Measurements from ENCODE around the gene IKZF1.
A peak's percentile ranks its signal among the peaks of the same experiment; 100 is the strongest.

The IKZF1 gene

GRCh38 chr7:50353894-50354595, 49.5 kb downstream of the IKZF1 start:
- FAIRE-seq, result no peak
- DNase-seq (ENCODE audit: low spot score), result no peak

GRCh38 chr7:50355817-50356178, 51.3 kb downstream of the IKZF1 start:
- FAIRE-seq (no peak), DNase-seq (ENCODE audit: low spot score) (no peak)

DNA sequence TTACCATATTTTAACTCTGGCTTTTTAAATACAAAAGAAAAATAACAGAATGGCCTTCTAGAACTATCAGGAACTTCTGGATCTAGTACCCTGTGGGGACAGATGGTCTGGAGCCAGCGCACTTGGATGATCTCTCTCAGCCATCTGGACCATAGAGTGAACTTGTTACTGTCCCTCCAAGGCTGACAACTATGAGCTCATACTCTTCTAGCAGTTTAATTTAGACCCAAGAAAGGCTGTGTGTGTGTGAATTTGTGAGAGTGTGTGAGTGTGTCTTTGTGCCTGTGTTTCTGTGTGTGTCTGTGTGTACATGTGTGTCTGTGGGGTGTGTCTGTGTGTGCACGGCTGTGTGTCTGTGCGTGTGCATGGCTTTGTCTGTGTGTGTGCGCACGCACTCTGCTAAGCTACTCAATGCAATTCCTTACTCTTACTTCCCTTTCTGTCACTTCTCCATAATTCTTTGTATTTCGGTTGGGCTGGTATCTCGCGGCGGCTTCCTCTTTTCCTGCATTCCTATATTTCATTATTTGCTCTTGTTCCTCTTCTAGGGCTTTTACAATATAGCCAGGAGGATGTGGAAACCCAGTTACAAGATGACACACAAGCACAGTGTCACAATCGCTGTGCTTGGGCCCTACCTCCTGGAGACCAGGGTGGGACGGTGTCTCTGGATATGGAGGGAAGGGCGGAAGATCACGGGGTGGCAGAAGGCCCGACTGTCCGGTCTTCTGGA, 51.9 kb downstream of the IKZF1 start:
- DNase-seq (ENCODE audit: low spot score) (no peak), FAIRE-seq (no peak)

- FAIRE-seq (no peak), DNase-seq (ENCODE audit: low spot score) (no peak)
Measured at GRCh38 chr7:50356945-50357268, 52.4 kb downstream of the IKZF1 start.

DNA sequence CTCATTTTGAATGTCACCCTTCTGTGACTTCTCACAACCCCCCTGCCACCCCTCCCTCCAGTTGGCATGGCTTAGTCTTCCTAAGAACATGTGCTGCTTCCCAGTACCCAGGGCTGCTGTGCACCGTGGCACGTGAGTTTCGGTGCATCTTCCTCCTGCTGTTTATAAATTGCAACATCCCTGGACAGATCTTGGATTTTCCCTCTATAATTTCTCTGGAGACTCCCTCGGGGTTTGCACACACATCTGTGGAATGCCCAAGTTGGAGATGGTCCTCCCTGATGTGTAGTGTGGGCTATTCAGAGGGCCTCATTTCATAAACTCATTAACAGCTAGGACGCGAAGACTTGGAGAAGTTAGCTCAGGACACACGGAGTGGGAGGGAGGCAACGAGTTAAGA, 52.9 kb downstream of the IKZF1 start:
- no peak for FAIRE-seq

GRCh38 chr7:50358041-50358705, 53.7 kb downstream of the IKZF1 start:
- FAIRE-seq, result no peak

More for the DNA sequence above, 52.9 kb downstream of the IKZF1 start:
- DNase-seq (ENCODE audit: low spot score), result no peak

GRCh38 chr7:50358779-50359178, 54.3 kb downstream of the IKZF1 start:
- FAIRE-seq (no peak), DNase-seq (ENCODE audit: low spot score) (no peak)

More at GRCh38 chr7:50358041-50358705, 53.7 kb downstream of the IKZF1 start:
- DNase-seq (ENCODE audit: low spot score), result no peak

- FAIRE-seq (peak; percentile 77), DNase-seq (ENCODE audit: low spot score) (no peak)
Measured at GRCh38 chr7:50359258-50359994, 54.9 kb downstream of the IKZF1 start.

- FAIRE-seq, result peak; percentile 17
- peak; percentile 37 for DNase-seq (ENCODE audit: low spot score)
Measured at GRCh38 chr7:50359995-50360925, 55.7 kb downstream of the IKZF1 start.

DNA sequence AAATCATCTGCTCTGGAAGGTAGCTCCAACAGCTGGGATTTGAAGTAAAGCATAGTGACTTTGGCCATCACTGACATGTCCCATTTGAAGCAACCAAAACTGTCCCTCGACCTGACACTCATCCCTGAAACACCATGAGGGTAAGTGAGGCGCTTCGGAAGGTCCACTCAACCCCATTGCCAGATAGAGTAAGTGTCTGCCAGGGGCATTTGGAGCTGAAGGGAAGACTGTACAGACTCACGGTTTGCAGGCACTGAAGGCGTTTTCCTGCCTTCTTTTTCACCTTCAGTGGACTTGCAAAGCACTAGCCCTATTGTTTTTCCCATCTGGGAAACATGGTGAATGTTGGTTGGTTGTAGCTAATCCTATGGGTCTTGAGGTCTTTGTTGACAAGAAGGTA, 57.6 kb downstream of the IKZF1 start:
- DNase-seq (ENCODE audit: low spot score) (no peak), FAIRE-seq (no peak)

DNA sequence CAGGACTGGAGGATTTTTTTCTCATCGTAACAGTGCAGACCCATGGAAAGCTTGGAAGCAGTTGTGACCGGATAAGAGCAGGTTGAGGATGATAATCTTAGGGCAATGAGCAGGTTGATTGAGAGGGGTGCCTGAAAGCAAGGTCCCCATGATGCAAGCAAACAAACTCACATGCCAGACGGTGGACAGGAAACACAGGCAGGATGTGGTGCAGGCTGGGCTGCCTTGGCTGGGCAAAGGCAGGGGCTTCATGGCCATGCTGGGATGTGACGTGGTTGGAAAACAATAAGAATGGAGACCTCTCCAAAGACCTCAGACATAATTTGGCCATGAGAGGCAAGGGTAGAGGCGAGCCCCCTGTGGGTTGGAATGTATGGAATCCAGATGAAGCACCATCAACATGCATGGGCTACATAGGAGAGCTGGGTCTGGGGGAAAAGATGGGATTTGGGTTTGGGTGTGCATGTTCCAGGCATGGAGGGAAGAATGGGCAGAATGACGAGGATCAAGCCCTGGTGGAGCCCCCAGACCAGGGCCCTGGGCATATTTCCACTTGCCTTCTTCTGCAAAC, 58.3 kb downstream of the IKZF1 start:
- no peak for FAIRE-seq
- DNase-seq (ENCODE audit: low spot score), result no peak

- DNase-seq (ENCODE audit: low spot score), result no peak
- no peak for FAIRE-seq
Measured at GRCh38 chr7:50363327-50364060, 59.0 kb downstream of the IKZF1 start.

GRCh38 chr7:50364645-50365044, 60.1 kb downstream of the IKZF1 start:
- peak; percentile 87 for FAIRE-seq
- DNase-seq (ENCODE audit: low spot score), result no peak

DNA sequence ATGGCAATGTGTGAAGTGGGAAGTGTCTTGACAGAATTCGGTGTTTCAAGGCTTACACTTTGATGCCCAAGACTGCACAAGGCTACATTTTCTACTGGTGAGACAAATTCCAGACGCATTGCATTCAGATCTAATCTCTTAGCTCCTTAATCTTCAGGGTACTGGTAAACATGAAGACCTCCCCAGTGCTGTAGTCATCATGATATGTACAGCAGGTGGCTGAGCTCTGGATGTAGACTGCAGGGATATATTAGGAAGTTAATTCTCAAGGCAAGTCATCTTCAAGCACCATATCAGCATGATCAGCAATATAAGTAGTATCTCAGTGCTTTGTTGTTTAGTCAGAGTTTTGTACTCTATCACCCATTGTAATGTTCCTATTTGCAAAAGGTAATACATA, 61.8 kb downstream of the IKZF1 start:
- FAIRE-seq (no peak), DNase-seq (ENCODE audit: low spot score) (no peak)

DNA sequence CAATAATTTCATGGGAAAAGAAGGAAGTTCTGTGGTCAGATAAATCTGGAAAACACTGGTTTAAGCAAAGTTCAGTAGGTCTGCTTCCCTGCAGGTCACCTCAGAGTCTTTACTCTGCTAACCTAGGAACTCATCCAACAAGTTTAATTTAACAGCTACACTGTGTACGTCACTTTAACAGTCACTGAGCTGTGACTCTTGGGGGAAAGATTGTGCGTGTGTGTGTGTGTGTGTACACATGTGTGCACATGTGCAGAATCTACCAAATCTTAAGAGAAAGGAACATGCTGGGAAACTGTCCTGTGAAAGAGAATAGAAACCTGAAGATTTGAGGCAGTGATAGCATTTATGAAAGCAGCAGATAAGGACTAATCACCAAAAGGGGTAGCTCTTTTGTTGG, 62.6 kb downstream of the IKZF1 start:
- FAIRE-seq, result no peak
- DNase-seq (ENCODE audit: low spot score), result no peak

DNA sequence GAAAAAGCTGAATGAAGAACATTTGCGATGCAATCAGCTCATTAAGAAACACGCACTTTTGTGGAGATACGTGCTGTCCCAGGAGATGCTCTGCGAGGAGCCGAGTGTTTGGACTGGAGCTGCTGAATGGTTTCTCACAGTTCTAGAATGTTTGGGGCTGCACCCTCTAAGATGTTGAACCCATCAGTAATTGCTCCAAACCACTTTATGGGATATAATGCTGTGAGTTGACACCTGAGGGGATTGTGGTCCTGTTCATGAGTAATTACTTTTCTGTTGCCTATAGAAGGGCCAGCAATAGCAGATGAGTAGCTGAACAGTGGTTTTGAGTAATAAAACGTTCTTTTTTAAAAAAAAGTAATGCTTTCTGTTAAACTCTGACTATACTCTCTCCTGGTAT, 63.1 kb downstream of the IKZF1 start:
- FAIRE-seq (no peak), DNase-seq (ENCODE audit: low spot score) (no peak)

DNA sequence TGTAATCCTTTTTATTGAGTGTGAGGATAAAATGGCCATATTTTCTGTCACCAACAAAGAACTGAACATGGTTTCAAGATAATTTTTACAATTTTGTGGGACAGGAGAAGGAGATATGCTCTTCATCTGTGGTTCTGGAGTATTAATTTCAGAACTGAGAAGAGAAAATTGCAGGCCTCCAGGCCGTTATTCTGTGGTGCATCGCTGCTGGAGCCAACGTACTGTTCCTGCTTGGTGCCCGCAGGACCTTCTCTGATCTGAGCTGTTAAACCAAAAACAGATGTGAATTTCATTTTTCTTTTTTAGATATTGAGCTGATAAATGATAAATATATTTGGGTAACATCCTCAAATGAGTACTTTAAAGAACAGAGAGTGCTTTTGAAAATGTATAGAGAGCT, 63.9 kb downstream of the IKZF1 start:
- DNase-seq (ENCODE audit: low spot score), result no peak
- FAIRE-seq, result no peak

DNA sequence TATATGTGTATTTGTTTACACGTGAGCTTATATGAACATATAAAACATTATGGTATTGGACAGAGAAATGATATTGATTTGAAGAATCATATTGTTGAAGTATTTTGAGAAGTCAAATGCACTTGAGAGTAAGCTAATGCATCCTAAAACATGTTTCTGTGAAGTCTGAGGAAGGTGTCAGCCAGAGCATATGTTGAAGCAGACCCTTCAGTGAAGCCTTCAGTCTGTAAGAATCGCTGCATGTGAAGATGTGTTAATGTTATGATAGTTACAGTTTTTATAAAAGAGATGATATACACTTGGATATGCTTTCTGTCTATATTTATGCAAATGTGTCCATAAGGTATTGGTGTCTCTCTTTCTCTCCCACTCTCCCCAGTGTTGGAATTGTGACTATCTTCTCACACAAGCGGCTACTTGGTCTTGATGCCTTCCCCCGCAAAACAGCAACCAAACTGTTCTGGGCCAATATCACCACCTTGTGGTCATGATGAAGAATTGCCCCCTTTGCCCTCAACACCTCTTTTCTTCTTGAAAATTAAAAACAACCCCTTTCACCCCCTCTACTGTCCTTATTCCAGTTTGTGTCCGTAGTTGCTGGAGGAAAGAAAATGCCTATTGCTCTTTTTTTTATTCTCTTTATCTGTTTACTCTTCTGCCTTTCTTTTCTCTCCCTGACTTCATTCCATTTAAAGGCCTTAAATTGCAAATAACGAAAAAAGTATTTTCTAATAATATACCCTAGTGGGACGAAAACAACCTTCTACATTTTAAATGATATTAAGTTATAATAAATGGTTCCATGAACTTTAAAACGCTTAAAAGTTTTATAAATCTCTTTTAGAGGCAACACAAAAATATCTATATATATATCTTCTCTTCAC, 64.9 kb downstream of the IKZF1 start:
- FAIRE-seq (peak; percentile 50), DNase-seq (ENCODE audit: low spot score) (peak; percentile 40)

GRCh38 chr7:50370884-50371283, 66.4 kb downstream of the IKZF1 start:
- FAIRE-seq (no peak), DNase-seq (ENCODE audit: low spot score) (no peak)

Data from urothelium cell line (cell line).